Choroid plexus epithelial cell (primary cell): ENCODE data around the gene AGRN.

ENCODE experiments used
- DNase-seq: peaks from one replicate; pipeline ENCODE4 v3.0.0-alpha.2; 2010; ENCODE audit warnings: low read depth
- H3K4me3 ChIP-seq: 2 replicates; pipeline ENCODE4 v1.5.1; 2011; ENCODE audit warnings: low read depth, mild to moderate bottlenecking, control low read depth, low read length, moderate library complexity
- CTCF ChIP-seq: conservative IDR thresholded peaks from 2 replicates; pipeline ENCODE4 v1.5.1; 2011; ENCODE audit warnings: low read depth, mild to moderate bottlenecking, control low read depth, inconsistent platforms, low read length, moderate library complexity

The AGRN gene

GRCh38 chr1:1059494-1060280, 39.8 kb downstream of the AGRN start:
- peak; percentile 72 for DNase-seq
- H3K4me3 ChIP-seq: peak overlapping the region; percentile 54
- no peak for TF ChIP-seq CTCF

- H3K4me3 ChIP-seq: no peak overlapping the region
- no peak for TF ChIP-seq CTCF
- no peak for DNase-seq
These were observed 40.5 kb downstream of the AGRN start for GRCh38 chr1:1060281-1061000.

- no peak for DNase-seq
- TF ChIP-seq CTCF: no peak
- no peak overlapping the region for H3K4me3 ChIP-seq
These were observed 41.9 kb downstream of the AGRN start for GRCh38 chr1:1061682-1062345.

GRCh38 chr1:1062348-1063163, 42.6 kb downstream of the AGRN start:
- TF ChIP-seq CTCF: no peak
- peak; percentile 41 for DNase-seq
- no peak overlapping the region for H3K4me3 ChIP-seq

GRCh38 chr1:1063261-1063944, 43.5 kb downstream of the AGRN start:
- no peak overlapping the region for H3K4me3 ChIP-seq
- TF ChIP-seq CTCF: no peak
- DNase-seq: no peak
